Measurements from ENCODE around the gene CD151. TPM values are rescaled to one million over a fixed set of nuclear protein-coding genes. Genes with fewer than 3 reads are reported as not detected.

The CD151 gene
- total RNA-seq, 2 experiments from 2014 or later: 0.28 to 0.84 TPM

GRCh38 chr11:829847-830294 lies 2.9 kb upstream of the CD151 start:
- POLR2A ChIA-PET: interaction anchor here (1.0 kb wide), 1 partner anchor 13 kb away, joined by 4 read pairs; no protein-coding TSS in a partner anchor
- CTCF ChIA-PET (ENCODE audit: unreplicated experiment): no interaction called here
- intact Hi-C loops (cut with micrococcal nuclease; ENCODE audit: unreplicated experiment): no loop called here

GRCh38 chr11:830295-831117 lies 2.2 kb upstream of the CD151 start:
- H3K4me2 ChIP-seq (ENCODE audit: low read length): peak overlapping the region; percentile 68
- peak; percentile 48 for DNase-seq (ENCODE audit: low spot score)
- H3K4me1 ChIP-seq (ENCODE audit: insufficient read depth, low read length, poor library complexity, severe bottlenecking): peaks cover 36% of the 10 kb centered on the region
- 0 out of 2 replicates have a peak, but pooled peaks have one; percentile 34 for TF ChIP-seq EZH2phosphoT487 (IDR thresholded peaks at IDR 0.05; ENCODE audit: borderline replicate concordance, low read depth, low read length)
- no peak for TF ChIP-seq CTCF (conservative IDR thresholded peaks at IDR 0.05; ENCODE audit: low read length)
- no peaks in the 10 kb centered on the region for H4K20me1 ChIP-seq (ENCODE audit: insufficient read depth, low read length)
- ChIA-PET POLR2A (interaction anchor here (0.9 to 1.0 kb wide), 2 partner anchors 11 to 13 kb away, joined by 3 to 4 read pairs; no protein-coding TSS in a partner anchor), CTCF (ENCODE audit: unreplicated experiment) (no interaction called here)
- H3K9me3 ChIP-seq (ENCODE audit: low read length): no peaks in the 10 kb centered on the region
- BruUV-seq (replicated peaks): no TSS peak
- H3K36me3 ChIP-seq (ENCODE audit: insufficient read depth, low read length): no peaks in the 10 kb centered on the region
- H3K79me2 ChIP-seq (ENCODE audit: insufficient read depth, low read depth, low read length): no peaks in the 10 kb centered on the region
- no peak overlapping the region for H3K4me3 ChIP-seq (ENCODE audit: low read depth, low read length, poor library complexity, severe bottlenecking)
- H2AFZ ChIP-seq (ENCODE audit: low read length): no peak overlapping the region
- H3K9me2 ChIP-seq (ENCODE audit: insufficient read depth, low read length): no peaks in the 10 kb centered on the region
- intact Hi-C loops (cut with micrococcal nuclease; ENCODE audit: unreplicated experiment): no loop called here
- no peak overlapping the region for H3K27ac ChIP-seq (ENCODE audit: low read depth, low read length, poor library complexity, severe bottlenecking)

More at GRCh38 chr11:829847-830294, 2.9 kb upstream of the CD151 start:
- no peaks in the 10 kb centered on the region for H3K9me2 ChIP-seq (ENCODE audit: insufficient read depth, low read length)
- no peaks in the 10 kb centered on the region for H4K20me1 ChIP-seq (ENCODE audit: insufficient read depth, low read length)
- peak overlapping the region; percentile 29 for H3K4me3 ChIP-seq (ENCODE audit: low read depth, low read length, poor library complexity, severe bottlenecking)
- no TSS peak for BruUV-seq (replicated peaks)
- H3K4me1 ChIP-seq (ENCODE audit: insufficient read depth, low read length, poor library complexity, severe bottlenecking): peaks cover 36% of the 10 kb centered on the region
- H3K9me3 ChIP-seq (ENCODE audit: low read length): no peaks in the 10 kb centered on the region
- peak overlapping the region; percentile 68 for H3K4me2 ChIP-seq (ENCODE audit: low read length)
- H3K79me2 ChIP-seq (ENCODE audit: insufficient read depth, low read depth, low read length): no peaks in the 10 kb centered on the region
- no peak for TF ChIP-seq CTCF (conservative IDR thresholded peaks at IDR 0.05; ENCODE audit: low read length)
- no peak for TF ChIP-seq EZH2phosphoT487 (IDR thresholded peaks at IDR 0.05; ENCODE audit: borderline replicate concordance, low read depth, low read length)
- no peak for DNase-seq (ENCODE audit: low spot score)
- H3K36me3 ChIP-seq (ENCODE audit: insufficient read depth, low read length): no peaks in the 10 kb centered on the region
- H2AFZ ChIP-seq (ENCODE audit: low read length): no peak overlapping the region
- H3K27ac ChIP-seq (ENCODE audit: low read depth, low read length, poor library complexity, severe bottlenecking): no peak overlapping the region
